ENCODE measurements around the gene BTBD9. TPM values are rescaled to one million over a fixed set of nuclear protein-coding genes. Genes with fewer than 3 reads are reported as not detected.

BTBD9 gene
- total RNA-seq, 1 experiment from 2014 or later = 5.1 TPM

- DNase-seq (ENCODE audit: low spot score) = no peak
These were observed 431.7 kb downstream of the BTBD9 start for GRCh38 chr6:38208028-38208427.

GRCh38 chr6:38207375-38207774, 432.4 kb downstream of the BTBD9 start:
- no peak for DNase-seq (ENCODE audit: low spot score)

- DNase-seq (ENCODE audit: low spot score) = no peak
These were observed 441.5 kb downstream of the BTBD9 start for GRCh38 chr6:38198219-38198618.

GRCh38 chr6:38195113-38195635, 444.6 kb downstream of the BTBD9 start:
- no peak for DNase-seq (ENCODE audit: low spot score)

- no peak for DNase-seq (ENCODE audit: low spot score)
These were observed 445.1 kb downstream of the BTBD9 start for GRCh38 chr6:38194589-38194988.

- no peak for DNase-seq (ENCODE audit: low spot score)
These were observed 445.5 kb downstream of the BTBD9 start for GRCh38 chr6:38194282-38194572.

GRCh38 chr6:38193481-38194281, 446.0 kb downstream of the BTBD9 start:
- DNase-seq (ENCODE audit: low spot score) = no peak

- no peak for DNase-seq (ENCODE audit: low spot score)
These were observed 446.7 kb downstream of the BTBD9 start for GRCh38 chr6:38193051-38193450.

GRCh38 chr6:38192487-38192886, 447.2 kb downstream of the BTBD9 start:
- DNase-seq (ENCODE audit: low spot score) = no peak

GRCh38 chr6:38192011-38192410, 447.7 kb downstream of the BTBD9 start:
- DNase-seq (ENCODE audit: low spot score) = no peak

- DNase-seq (ENCODE audit: low spot score) = no peak
These were observed 448.3 kb downstream of the BTBD9 start for GRCh38 chr6:38191418-38191817.

- DNase-seq (ENCODE audit: low spot score) = no peak
These were observed 450.9 kb downstream of the BTBD9 start for GRCh38 chr6:38188677-38189335.

- DNase-seq (ENCODE audit: low spot score) = no peak
These were observed 451.7 kb downstream of the BTBD9 start for GRCh38 chr6:38187811-38188590.

- DNase-seq (ENCODE audit: low spot score) = no peak
These were observed 452.4 kb downstream of the BTBD9 start for GRCh38 chr6:38187325-38187724.

GRCh38 chr6:38185752-38186151, 454.0 kb downstream of the BTBD9 start:
- DNase-seq (ENCODE audit: low spot score) = no peak

GRCh38 chr6:38185244-38185643, 454.5 kb downstream of the BTBD9 start:
- DNase-seq (ENCODE audit: low spot score) = no peak

- no peak for DNase-seq (ENCODE audit: low spot score)
These were observed 455.1 kb downstream of the BTBD9 start for GRCh38 chr6:38184585-38185080.

GRCh38 chr6:38183856-38184584, 455.7 kb downstream of the BTBD9 start:
- DNase-seq (ENCODE audit: low spot score) = no peak

GRCh38 chr6:38182426-38182825, 457.3 kb downstream of the BTBD9 start:
- no peak for DNase-seq (ENCODE audit: low spot score)

GRCh38 chr6:38180586-38180985, 459.1 kb downstream of the BTBD9 start:
- no peak for DNase-seq (ENCODE audit: low spot score)

- no peak for DNase-seq (ENCODE audit: low spot score)
These were observed 459.8 kb downstream of the BTBD9 start for GRCh38 chr6:38179794-38180430.

Measured in HT-29 (cell line).